HG03060 (cell line): ENCODE results near the gene CPEB3.
"Not testable (repeated sequence)": the region's sequence is repeated elsewhere in the genome, so short reads cannot be mapped to it uniquely, and the experiment has no call there.

Experiments used
- ATAC-seq: cut with Tn5 transposase; IDR thresholded peaks from one replicate; pipeline ENCODE4 v1.9.1; 2021; ENCODE audit warnings: low read depth, moderate number of reproducible peaks; ENCODE audit not compliant: unreplicated experiment

CPEB3 gene

GRCh38 chr10:92149261-92149660, 141.6 kb downstream of the CPEB3 start:
- ATAC-seq = no peak

GRCh38 chr10:92146781-92147180, 144.1 kb downstream of the CPEB3 start:
- ATAC-seq = no peak

GRCh38 chr10:92146107-92146506, 144.8 kb downstream of the CPEB3 start:
- no peak for ATAC-seq

GRCh38 chr10:92142949-92143348, 147.9 kb downstream of the CPEB3 start:
- ATAC-seq = peak; percentile 61

- ATAC-seq = no peak
Measured at GRCh38 chr10:92142512-92142911, 148.4 kb downstream of the CPEB3 start.

GRCh38 chr10:92141147-92141546, 149.7 kb downstream of the CPEB3 start:
- not testable (repeated sequence) for ATAC-seq

GRCh38 chr10:92134049-92134448, 156.8 kb downstream of the CPEB3 start:
- ATAC-seq = not testable (repeated sequence)

GRCh38 chr10:92131275-92131820, 159.5 kb downstream of the CPEB3 start:
- no peak for ATAC-seq

- ATAC-seq = no peak
Measured at GRCh38 chr10:92130622-92131274, 160.1 kb downstream of the CPEB3 start.

- ATAC-seq = no peak
Measured at GRCh38 chr10:92126100-92126650, 164.7 kb downstream of the CPEB3 start.

- ATAC-seq = no peak
Measured at GRCh38 chr10:92125144-92125543, 165.7 kb downstream of the CPEB3 start.

GRCh38 chr10:92124616-92125143, 166.2 kb downstream of the CPEB3 start:
- ATAC-seq = no peak

GRCh38 chr10:92124020-92124419, 166.9 kb downstream of the CPEB3 start:
- no peak for ATAC-seq

GRCh38 chr10:92122941-92123450, 167.9 kb downstream of the CPEB3 start:
- no peak for ATAC-seq

GRCh38 chr10:92121686-92122492, 169.0 kb downstream of the CPEB3 start:
- ATAC-seq = no peak

GRCh38 chr10:92119340-92119739, 171.5 kb downstream of the CPEB3 start:
- ATAC-seq = no peak

GRCh38 chr10:92114917-92115316, 176.0 kb downstream of the CPEB3 start:
- ATAC-seq = not testable (repeated sequence)

GRCh38 chr10:92113911-92114600, 176.8 kb downstream of the CPEB3 start:
- no peak for ATAC-seq

GRCh38 chr10:92112462-92112861, 178.4 kb downstream of the CPEB3 start:
- no peak for ATAC-seq

- ATAC-seq = no peak
Measured at GRCh38 chr10:92111336-92111939, 179.4 kb downstream of the CPEB3 start.
